ENCODE results near the gene TM9SF1. TPM values are rescaled to one million over a fixed set of nuclear protein-coding genes. Genes with fewer than 3 reads are reported as not detected.

The TM9SF1 gene
- total and polyA plus RNA-seq, 4 donors = 32.7 to 71.9 (median 52.0) TPM

GRCh38 chr14:24207625-24208024 lies 12.4 kb upstream of the TM9SF1 start:
- ATAC-seq (ENCODE audit: insufficient read depth, low FRiP score) (no peak), DNase-seq (no peak)
- Histone ChIP-seq H3K9ac (ENCODE audit: insufficient read depth in 1 of 2, low read length in 2 of 2) (no peak overlapping the region), H3K27ac (ENCODE audit: low read depth in 1 of 2, low read length in 1 of 2) (no peak overlapping the region), H3K4me1 (ENCODE audit: control insufficient read depth in 5 of 5, insufficient read depth in 5 of 5, low read length in 5 of 5) (peaks cover 0 to 3% (median 0%) of the 10 kb centered on the region in 5 donors), H3K9me3 (ENCODE audit: control insufficient read depth in 4 of 4, insufficient read depth in 3 of 4, low read length in 3 of 4) (no peaks in the 10 kb centered on the region), H3K27me3 (ENCODE audit: control insufficient read depth in 3 of 3, insufficient read depth in 3 of 3, low read length in 2 of 3) (no peaks in the 10 kb centered on the region), H3K4me3 (no peak overlapping the region), H3K36me3 (ENCODE audit: control insufficient read depth in 4 of 4, insufficient read depth in 4 of 4, low read length in 4 of 4) (peaks cover 9 to 46% (median 44%) of the 10 kb centered on the region in 4 donors)
- WGBS, 2 donors = 99 to 100% methylated on average over 2 of the region's 2 CpGs
- TF ChIP-seq CTCF (IDR thresholded peaks at IDR 0.05; ENCODE audit: control extremely low read depth, extremely low read depth) = no peak

- H3K9me3 ChIP-seq (ENCODE audit: control insufficient read depth in 4 of 4, insufficient read depth in 3 of 4, low read length in 3 of 4) = no peaks in the 10 kb centered on the region
- TF ChIP-seq CTCF (IDR thresholded peaks at IDR 0.05; ENCODE audit: control extremely low read depth, extremely low read depth) = no peak
- no peak for DNase-seq
- 94 to 98% methylated on average over 5 of the region's 5 CpGs for WGBS, 2 donors
- no peak overlapping the region for H3K9ac ChIP-seq (ENCODE audit: insufficient read depth in 1 of 2, low read length in 2 of 2)
- H3K27ac ChIP-seq (ENCODE audit: low read depth in 1 of 2, low read length in 1 of 2) = no peak overlapping the region
- H3K36me3 ChIP-seq (ENCODE audit: control insufficient read depth in 4 of 4, insufficient read depth in 4 of 4, low read length in 4 of 4) = peaks cover 9 to 48% (median 44%) of the 10 kb centered on the region in 4 donors
- no peak overlapping the region for H3K4me3 ChIP-seq
- H3K27me3 ChIP-seq (ENCODE audit: control insufficient read depth in 3 of 3, insufficient read depth in 3 of 3, low read length in 2 of 3) = no peaks in the 10 kb centered on the region
- no peak for ATAC-seq (ENCODE audit: insufficient read depth, low FRiP score)
- H3K4me1 ChIP-seq (ENCODE audit: control insufficient read depth in 5 of 5, insufficient read depth in 5 of 5, low read length in 5 of 5) = peaks cover 0 to under 1% (median 0%) of the 10 kb centered on the region in 5 donors
Observed at GRCh38 chr14:24207104-24207551, 11.9 kb upstream of the TM9SF1 start.

- H3K9ac ChIP-seq (ENCODE audit: insufficient read depth in 1 of 2, low read length in 2 of 2) = no peak overlapping the region
- no peaks in the 10 kb centered on the region for H3K27me3 ChIP-seq (ENCODE audit: control insufficient read depth in 3 of 3, insufficient read depth in 3 of 3, low read length in 2 of 3)
- ATAC-seq (ENCODE audit: insufficient read depth, low FRiP score) = no peak
- H3K36me3 ChIP-seq (ENCODE audit: control insufficient read depth in 4 of 4, insufficient read depth in 4 of 4, low read length in 4 of 4) = peaks cover 9 to 52% (median 45%) of the 10 kb centered on the region in 4 donors
- H3K4me1 ChIP-seq (ENCODE audit: control insufficient read depth in 5 of 5, insufficient read depth in 5 of 5, low read length in 5 of 5) = no peaks in the 10 kb centered on the region
- H3K9me3 ChIP-seq (ENCODE audit: control insufficient read depth in 4 of 4, insufficient read depth in 3 of 4, low read length in 3 of 4) = no peaks in the 10 kb centered on the region
- H3K4me3 ChIP-seq = no peak overlapping the region
- H3K27ac ChIP-seq (ENCODE audit: low read depth in 1 of 2, low read length in 1 of 2) = no peak overlapping the region
- no peak for DNase-seq
- TF ChIP-seq CTCF (IDR thresholded peaks at IDR 0.05; ENCODE audit: control extremely low read depth, extremely low read depth) = no peak
- 99% methylated on average over 11 of the region's 11 CpGs for WGBS, 2 donors
Observed at GRCh38 chr14:24206260-24207103, 11.2 kb upstream of the TM9SF1 start.

Measured in lung (tissue), 12 donors.